SK-N-SH (cell line): Measurements from ENCODE around the gene RAB4A.
"Not testable (repeated sequence)": the region's sequence is repeated elsewhere in the genome, so short reads cannot be mapped to it uniquely, and the experiment has no call there.

Experiments used
- CHD2 ChIP-seq: fragments of 150-350 bp; IDR thresholded peaks from 2 replicates; pipeline ENCODE4 v1.6.1; 2018; ENCODE audit warnings: low read length; ENCODE audit not compliant: partially characterized antibody
- CTCF ChIP-seq: fragments of 200-600 bp; sonication (generic); IDR thresholded peaks from 2 replicates; pipeline ENCODE4 v1.6.1; 2017; ENCODE audit warnings: antibody characterized with exemption, mild to moderate bottlenecking, moderate library complexity
- POLR2AphosphoS5 ChIP-seq: IDR thresholded peaks from 2 replicates; pipeline ENCODE4 v1.6.1; 2012; ENCODE audit warnings: low read depth, low read length

GRCh38 chr1:229327765-229328164, 56.9 kb downstream of the RAB4A start:
- TF ChIP-seq POLR2AphosphoS5, CTCF, CHD2: not testable (repeated sequence)
